SK-N-SH treated with all-trans-retinoic acid at 6 μM for 48 hours (cell line): ENCODE results near the gene C15orf61.

Experiments
- ATAC-seq: fragments of 200-7000 bp; cut with Tn5 transposase; 3 replicates; pipeline ENCODE4 v1.9.1; 2020; ENCODE audit warnings: mild to moderate bottlenecking, moderate library complexity
- ARNTL ChIP-seq: fragments of 450-650 bp; formaldehyde crosslinking; IDR thresholded peaks from 2 replicates; pipeline ENCODE4 v1.5.0; 2020; ENCODE audit warnings: low read depth, mild to moderate bottlenecking, moderate library complexity, borderline replicate concordance
- CSDC2 ChIP-seq: fragments of 250-450 bp; sonication (Bioruptor Pico); IDR thresholded peaks from 2 replicates; pipeline ENCODE4 v1.5.0; 2020; ENCODE audit warnings: mild to moderate bottlenecking, moderate library complexity
- CSRNP3 ChIP-seq: fragments of 250-450 bp; sonication (Bioruptor Pico); IDR thresholded peaks from 2 replicates; pipeline ENCODE4 v1.5.1; 2021; ENCODE audit warnings: mild to moderate bottlenecking, moderate library complexity
- ESRRG ChIP-seq: fragments of 250-450 bp; sonication (Bioruptor Pico); IDR thresholded peaks from 2 replicates; pipeline ENCODE4 v1.6.1; 2021; ENCODE audit warnings: mild to moderate bottlenecking
- GLIS3 ChIP-seq: fragments of 250-450 bp; sonication (Bioruptor Pico); IDR thresholded peaks from 2 replicates; pipeline ENCODE4 v1.5.0; 2020; ENCODE audit warnings: mild to moderate bottlenecking, moderate library complexity
- ISL1 ChIP-seq: fragments of 250-450 bp; sonication (Bioruptor Pico); IDR thresholded peaks from 2 replicates; pipeline ENCODE4 v2.1.2; 2022; ENCODE audit warnings: mild to moderate bottlenecking, moderate library complexity
- POU6F1 ChIP-seq: fragments of 250-450 bp; sonication (Bioruptor Pico); IDR thresholded peaks from 2 replicates; pipeline ENCODE4 v1.8.0; 2021; ENCODE audit warnings: low read depth, mild to moderate bottlenecking, moderate library complexity, borderline replicate concordance
- PPARA ChIP-seq: fragments of 250-450 bp; sonication (Bioruptor Pico); IDR thresholded peaks from 2 replicates; pipeline ENCODE4 v1.5.0; 2020; ENCODE audit warnings: mild to moderate bottlenecking, borderline replicate concordance
- SNAI2 ChIP-seq: fragments of 250-450 bp; sonication (Bioruptor Pico); IDR thresholded peaks from 2 replicates; pipeline ENCODE4 v1.5.0; 2020; ENCODE audit warnings: mild to moderate bottlenecking, moderate library complexity
- TCF4 ChIP-seq: fragments of 250-450 bp; sonication (Bioruptor Pico); IDR thresholded peaks from 2 replicates; pipeline ENCODE4 v1.8.0; 2021; ENCODE audit warnings: mild to moderate bottlenecking, moderate library complexity, borderline replicate concordance
- TOX ChIP-seq: fragments of 250-450 bp; sonication (Bioruptor Pico); IDR thresholded peaks from 2 replicates; pipeline ENCODE4 v1.8.0; 2021; ENCODE audit warnings: mild to moderate bottlenecking, moderate library complexity, borderline replicate concordance
- ZC3H10 ChIP-seq: fragments of 250-450 bp; sonication (Bioruptor Pico); IDR thresholded peaks from 2 replicates; pipeline ENCODE4 v1.5.1; 2021; ENCODE audit warnings: mild to moderate bottlenecking, moderate library complexity
- ZFP3 ChIP-seq: fragments of 250-450 bp; sonication (Bioruptor Pico); IDR thresholded peaks from 2 replicates; pipeline ENCODE4 v1.5.0; 2020; ENCODE audit warnings: mild to moderate bottlenecking, moderate library complexity
- ZFP30 ChIP-seq: fragments of 450-650 bp; formaldehyde crosslinking; IDR thresholded peaks from 2 replicates; pipeline ENCODE4 v1.5.0; 2022; ENCODE audit warnings: mild to moderate bottlenecking, moderate library complexity
- ZNF565 ChIP-seq: fragments of 450-650 bp; formaldehyde crosslinking; conservative IDR thresholded peaks from 2 replicates; pipeline ENCODE4 v1.5.0; 2020; ENCODE audit warnings: low read depth, mild to moderate bottlenecking, moderate library complexity
- ZNF70 ChIP-seq: fragments of 450-650 bp; formaldehyde crosslinking; IDR thresholded peaks from 2 replicates; pipeline ENCODE4 v1.5.0; 2020; ENCODE audit warnings: mild to moderate bottlenecking, moderate library complexity
- ZNF8 ChIP-seq: fragments of 450-650 bp; formaldehyde crosslinking; IDR thresholded peaks from 2 replicates; pipeline ENCODE4 v1.5.0; 2020; ENCODE audit warnings: mild to moderate bottlenecking, moderate library complexity
- TF ChIP-seq, protein P1 (sequence below): fragments of 250-450 bp; sonication (Bioruptor Pico); IDR thresholded peaks from 2 replicates; pipeline ENCODE4 v1.8.0; 2020; ENCODE audit warnings: mild to moderate bottlenecking, moderate library complexity, borderline replicate concordance
- TF ChIP-seq, protein P2 (sequence below): fragments of 250-450 bp; sonication (Bioruptor Pico); IDR thresholded peaks from 2 replicates; pipeline ENCODE4 v1.5.0; 2020; ENCODE audit warnings: mild to moderate bottlenecking, moderate library complexity

C15orf61 gene

GRCh38 chr15:67524235-67524634 lies 3.3 kb downstream of the C15orf61 start:
- TF ChIP-seq TOX (CRISPR knock-in tag): no peak
- no peak for TF ChIP-seq SNAI2 (CRISPR knock-in tag)
- TF ChIP-seq, protein P1, sequence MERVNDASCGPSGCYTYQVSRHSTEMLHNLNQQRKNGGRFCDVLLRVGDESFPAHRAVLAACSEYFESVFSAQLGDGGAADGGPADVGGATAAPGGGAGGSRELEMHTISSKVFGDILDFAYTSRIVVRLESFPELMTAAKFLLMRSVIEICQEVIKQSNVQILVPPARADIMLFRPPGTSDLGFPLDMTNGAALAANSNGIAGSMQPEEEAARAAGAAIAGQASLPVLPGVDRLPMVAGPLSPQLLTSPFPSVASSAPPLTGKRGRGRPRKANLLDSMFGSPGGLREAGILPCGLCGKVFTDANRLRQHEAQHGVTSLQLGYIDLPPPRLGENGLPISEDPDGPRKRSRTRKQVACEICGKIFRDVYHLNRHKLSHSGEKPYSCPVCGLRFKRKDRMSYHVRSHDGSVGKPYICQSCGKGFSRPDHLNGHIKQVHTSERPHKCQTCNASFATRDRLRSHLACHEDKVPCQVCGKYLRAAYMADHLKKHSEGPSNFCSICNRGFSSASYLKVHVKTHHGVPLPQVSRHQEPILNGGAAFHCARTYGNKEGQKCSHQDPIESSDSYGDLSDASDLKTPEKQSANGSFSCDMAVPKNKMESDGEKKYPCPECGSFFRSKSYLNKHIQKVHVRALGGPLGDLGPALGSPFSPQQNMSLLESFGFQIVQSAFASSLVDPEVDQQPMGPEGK (CRISPR knock-in tag): no peak
- ATAC-seq: no peak

- no peak for TF ChIP-seq ZNF8 (CRISPR knock-in tag)
- TF ChIP-seq TCF4 (CRISPR knock-in tag): no peak
- no peak for TF ChIP-seq ZC3H10 (CRISPR knock-in tag)
- TF ChIP-seq ARNTL (CRISPR knock-in tag): no peak
- TF ChIP-seq ISL1 (CRISPR knock-in tag): no peak
- TF ChIP-seq ESRRG (CRISPR knock-in tag): no peak
- TF ChIP-seq CSDC2 (CRISPR knock-in tag): no peak
- no peak for TF ChIP-seq ZFP3
- no peak for TF ChIP-seq CSRNP3 (CRISPR knock-in tag)
- TF ChIP-seq POU6F1 (CRISPR knock-in tag): no peak
- TF ChIP-seq, protein P2, sequence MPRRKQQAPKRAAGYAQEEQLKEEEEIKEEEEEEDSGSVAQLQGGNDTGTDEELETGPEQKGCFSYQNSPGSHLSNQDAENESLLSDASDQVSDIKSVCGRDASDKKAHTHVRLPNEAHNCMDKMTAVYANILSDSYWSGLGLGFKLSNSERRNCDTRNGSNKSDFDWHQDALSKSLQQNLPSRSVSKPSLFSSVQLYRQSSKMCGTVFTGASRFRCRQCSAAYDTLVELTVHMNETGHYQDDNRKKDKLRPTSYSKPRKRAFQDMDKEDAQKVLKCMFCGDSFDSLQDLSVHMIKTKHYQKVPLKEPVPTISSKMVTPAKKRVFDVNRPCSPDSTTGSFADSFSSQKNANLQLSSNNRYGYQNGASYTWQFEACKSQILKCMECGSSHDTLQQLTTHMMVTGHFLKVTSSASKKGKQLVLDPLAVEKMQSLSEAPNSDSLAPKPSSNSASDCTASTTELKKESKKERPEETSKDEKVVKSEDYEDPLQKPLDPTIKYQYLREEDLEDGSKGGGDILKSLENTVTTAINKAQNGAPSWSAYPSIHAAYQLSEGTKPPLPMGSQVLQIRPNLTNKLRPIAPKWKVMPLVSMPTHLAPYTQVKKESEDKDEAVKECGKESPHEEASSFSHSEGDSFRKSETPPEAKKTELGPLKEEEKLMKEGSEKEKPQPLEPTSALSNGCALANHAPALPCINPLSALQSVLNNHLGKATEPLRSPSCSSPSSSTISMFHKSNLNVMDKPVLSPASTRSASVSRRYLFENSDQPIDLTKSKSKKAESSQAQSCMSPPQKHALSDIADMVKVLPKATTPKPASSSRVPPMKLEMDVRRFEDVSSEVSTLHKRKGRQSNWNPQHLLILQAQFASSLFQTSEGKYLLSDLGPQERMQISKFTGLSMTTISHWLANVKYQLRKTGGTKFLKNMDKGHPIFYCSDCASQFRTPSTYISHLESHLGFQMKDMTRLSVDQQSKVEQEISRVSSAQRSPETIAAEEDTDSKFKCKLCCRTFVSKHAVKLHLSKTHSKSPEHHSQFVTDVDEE (CRISPR knock-in tag): no peak
- no peak for TF ChIP-seq SNAI2 (CRISPR knock-in tag)
- TF ChIP-seq ZNF70: no peak
- no peak for TF ChIP-seq PPARA (CRISPR knock-in tag)
- ATAC-seq: no peak
Observed at GRCh38 chr15:67528513-67528912, 7.6 kb downstream of the C15orf61 start.

DNA sequence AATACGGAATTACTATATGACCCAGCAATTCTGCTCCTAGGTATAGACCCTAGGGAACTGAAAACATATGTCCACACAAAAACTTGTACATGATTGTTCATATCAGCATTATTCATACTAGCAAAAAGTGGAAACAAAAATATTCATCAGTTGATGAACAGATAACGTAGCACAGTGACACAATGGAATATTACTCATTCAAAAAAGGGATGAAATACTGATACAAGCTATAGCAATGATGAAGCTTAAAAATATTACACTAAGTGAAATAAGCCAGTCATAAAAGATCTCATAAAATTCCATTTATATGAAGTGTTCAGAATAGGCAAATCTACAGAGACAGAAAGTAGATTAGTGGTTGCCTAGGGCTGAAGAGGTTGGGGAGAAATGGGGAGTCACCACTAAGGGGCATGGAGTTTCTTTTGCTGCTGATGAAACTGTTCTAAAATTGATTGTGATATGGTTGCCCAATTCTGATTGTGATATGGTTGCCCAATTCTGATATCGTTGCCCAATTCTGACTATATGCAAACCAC lies 10.5 kb downstream of the C15orf61 start:
- ATAC-seq: peak; percentile 81

GRCh38 chr15:67533873-67534272 lies 12.9 kb downstream of the C15orf61 start:
- no peak for ATAC-seq
- TF ChIP-seq SNAI2 (CRISPR knock-in tag): no peak
- no peak for TF ChIP-seq TOX (CRISPR knock-in tag)
- TF ChIP-seq GLIS3 (CRISPR knock-in tag): no peak
- no peak for TF ChIP-seq ISL1 (CRISPR knock-in tag)
- TF ChIP-seq ESRRG (CRISPR knock-in tag): no peak
- no peak for TF ChIP-seq PPARA (CRISPR knock-in tag)
- TF ChIP-seq POU6F1 (CRISPR knock-in tag): no peak
- TF ChIP-seq, protein P2 (CRISPR knock-in tag): no peak
- no peak for TF ChIP-seq CSDC2 (CRISPR knock-in tag)
- no peak for TF ChIP-seq ZFP30 (CRISPR knock-in tag)
- no peak for TF ChIP-seq ZFP3
- TF ChIP-seq ZNF565 (CRISPR knock-in tag): no peak
- TF ChIP-seq, protein P1 (CRISPR knock-in tag): no peak

More for the DNA sequence above, 10.5 kb downstream of the C15orf61 start:
- TF ChIP-seq ZFP30 (CRISPR knock-in tag) (no peak), CSDC2 (CRISPR knock-in tag) (no peak), ZC3H10 (CRISPR knock-in tag) (no peak), ISL1 (CRISPR knock-in tag) (peak; percentile 51)
